Frontal cortex (tissue), 4 donors: ENCODE results near the gene C9orf85. TPM values are rescaled to one million over a fixed set of nuclear protein-coding genes. Genes with fewer than 3 reads are reported as not detected.
"Not testable (repeated sequence)": the region's sequence is repeated elsewhere in the genome, so short reads cannot be mapped to it uniquely, and the experiment has no call there.

ENCODE experiments used
- DNase-seq, 2 donors: peaks; one replicate each; pipeline ENCODE4 v3.0.0; 2012; ENCODE audit warnings: low spot score in 2 of 2
- FAIRE-seq: peaks from 2 replicates; lab custom pipeline; 2012; peaks lifted over from hg19 to GRCh38; lab: Jason Lieb, UNC
- small RNA-seq: library from RNA; depleted of rRNA; stranded (forward); fragments of <200 nt; gene quantifications from one replicate; pipeline ENCODE3, GENCODE V24; 2014
- total RNA-seq: library from RNA; depleted of rRNA; stranded (reverse); fragments of >200 nt; gene quantifications from one replicate; pipeline ENCODE4 v1.2.3, GENCODE V29; 2014
- donor health status: control.
- donor health status: control.
- donor health status: control.

Gene C9orf85
- total RNA-seq, 1 donor from 2014 or later = 19.2 TPM

GRCh38 chr9:71986900-71987299, 75.5 kb downstream of the C9orf85 start:
- DNase-seq = no peak

GRCh38 chr9:71987471-71988371, 76.3 kb downstream of the C9orf85 start:
- DNase-seq (no peak), FAIRE-seq (no peak)

More at GRCh38 chr9:71986900-71987299, 75.5 kb downstream of the C9orf85 start:
- no peak for FAIRE-seq

GRCh38 chr9:71990466-71990865, 79.0 kb downstream of the C9orf85 start:
- DNase-seq (no peak), FAIRE-seq (no peak)

GRCh38 chr9:72005451-72005850, 94.0 kb downstream of the C9orf85 start:
- DNase-seq (no peak), FAIRE-seq (no peak)

GRCh38 chr9:72006501-72006900, 95.1 kb downstream of the C9orf85 start:
- FAIRE-seq = no peak

GRCh38 chr9:72007726-72008125, 96.3 kb downstream of the C9orf85 start:
- DNase-seq, FAIRE-seq: not testable (repeated sequence)

More at GRCh38 chr9:72006501-72006900, 95.1 kb downstream of the C9orf85 start:
- no peak for DNase-seq

- FAIRE-seq (no peak), DNase-seq (no peak)
Observed at GRCh38 chr9:72012646-72013045, 101.2 kb downstream of the C9orf85 start.

GRCh38 chr9:72013292-72013760, 101.9 kb downstream of the C9orf85 start:
- FAIRE-seq (no peak), DNase-seq (no peak)

GRCh38 chr9:72022841-72023240, 111.4 kb downstream of the C9orf85 start:
- no peak for DNase-seq
- FAIRE-seq = no peak

Small RNA genes lying within 50 kb of the gene (small RNA-seq; reads per million reads assigned to genes)
- gene HSPB1P1 (not detected), gene RF00019 (not detected)

Other genes with a start within 250 kb of the C9orf85 start
- gene CEMIP2, start 143.1 kb upstream of the C9orf85 start, total RNA-seq = 41.6 TPM
- 113 TPM for gene ABHD17B, start 446 bp upstream of the C9orf85 start, total RNA-seq
- not detected for gene C9orf57, start 149.0 kb downstream of the C9orf85 start, total RNA-seq
- 21.6 TPM for gene GDA, start 237.8 kb downstream of the C9orf85 start, total RNA-seq